Urinary bladder (tissue), 4 donors: ENCODE measurements around the gene FAM193B. TPM values are rescaled to one million over a fixed set of nuclear protein-coding genes. Genes with fewer than 3 reads are reported as not detected.

Experiments used
- DNase-seq: peaks from one replicate; pipeline ENCODE4 v3.0.0-alpha.2; 2015; ENCODE audit errors: extremely low spot score
- H3K27ac ChIP-seq: one replicate; pipeline ENCODE4 v1.5.1; 2013; ENCODE audit warnings: low read depth, mild to moderate bottlenecking, moderate library complexity
- H3K36me3 ChIP-seq: one replicate; pipeline ENCODE4 v1.6.1; 2013; ENCODE audit warnings: mild to moderate bottlenecking, moderate library complexity; ENCODE audit not compliant: insufficient read depth
- H3K4me1 ChIP-seq: one replicate; pipeline ENCODE4 v1.6.1; 2013; ENCODE audit warnings: mild to moderate bottlenecking, moderate library complexity; ENCODE audit not compliant: insufficient read depth
- H3K4me3 ChIP-seq: one replicate; pipeline ENCODE4 v1.5.1; 2013; ENCODE audit warnings: low read depth, low read length
- WGBS: extraction: QIAGEN DNeasy Blood & Tissue Kit; methylation state at CpG from one replicate; pipeline ENCODE4 v1.1.7; 2013; 5-methylcytosine and 5-hydroxymethylcytosine counted together
- polyA plus RNA-seq: library from polyadenylated mRNA; stranded (reverse); fragments of 200-250 nt; gene quantifications from one replicate; pipeline ENCODE4 v1.2.3, GENCODE V29; 2013
- total RNA-seq: library from RNA; depleted of rRNA; stranded (reverse); fragments of >200 nt; gene quantifications from one replicate; pipeline ENCODE4 v1.2.3, GENCODE V29; 2014
- donor health status: healthy with polysubstance abuse.
- donor health status: healthy.

The FAM193B gene
- total and polyA plus RNA-seq, 2 donors: 22.8 to 66.7 TPM

GRCh38 chr5:177482359-177482795 is 72.0 kb downstream of the FAM193B start:
- 73% methylated on average over 10 of the region's 10 CpGs for WGBS
- Histone ChIP-seq H3K27ac (no peak overlapping the region), H3K4me3 (no peak overlapping the region), H3K36me3 (no peaks in the 10 kb centered on the region), H3K4me1 (no peaks in the 10 kb centered on the region)
- no peak for DNase-seq

GRCh38 chr5:177479774-177480173 is 74.6 kb downstream of the FAM193B start:
- Histone ChIP-seq H3K4me1 (no peaks in the 10 kb centered on the region), H3K4me3 (no peak overlapping the region), H3K36me3 (no peaks in the 10 kb centered on the region), H3K27ac (peak overlapping the region; percentile 66)
- 27% methylated on average over 14 of the region's 14 CpGs for WGBS
- no peak for DNase-seq

- 22% methylated on average over 18 of the region's 18 CpGs for WGBS
- Histone ChIP-seq H3K4me1 (no peaks in the 10 kb centered on the region), H3K4me3 (no peak overlapping the region), H3K36me3 (no peaks in the 10 kb centered on the region), H3K27ac (peak overlapping the region; percentile 55)
- no peak for DNase-seq
Observed at GRCh38 chr5:177478711-177479646, 75.4 kb downstream of the FAM193B start.

GRCh38 chr5:177477701-177478477 is 76.5 kb downstream of the FAM193B start:
- Histone ChIP-seq H3K4me3 (no peak overlapping the region), H3K27ac (no peak overlapping the region), H3K36me3 (no peaks in the 10 kb centered on the region), H3K4me1 (no peaks in the 10 kb centered on the region)
- 87% methylated on average over 13 of the region's 13 CpGs for WGBS
- no peak for DNase-seq

GRCh38 chr5:177476531-177477233 is 77.7 kb downstream of the FAM193B start:
- 50% methylated on average over 18 of the region's 18 CpGs for WGBS

GRCh38 chr5:177475563-177476427 is 78.6 kb downstream of the FAM193B start:
- Histone ChIP-seq H3K4me1 (no peaks in the 10 kb centered on the region), H3K36me3 (no peaks in the 10 kb centered on the region), H3K27ac (no peak overlapping the region), H3K4me3 (no peak overlapping the region)
- no peak for DNase-seq
- WGBS: 45% methylated on average over 11 of the region's 11 CpGs

More at GRCh38 chr5:177476531-177477233, 77.7 kb downstream of the FAM193B start:
- DNase-seq: no peak
- H3K4me3 ChIP-seq: no peak overlapping the region
- H3K27ac ChIP-seq: no peak overlapping the region
- H3K36me3 ChIP-seq: no peaks in the 10 kb centered on the region
- H3K4me1 ChIP-seq: no peaks in the 10 kb centered on the region

GRCh38 chr5:177474846-177475562 is 79.4 kb downstream of the FAM193B start:
- Histone ChIP-seq H3K27ac (no peak overlapping the region), H3K36me3 (no peaks in the 10 kb centered on the region), H3K4me3 (no peak overlapping the region), H3K4me1 (no peaks in the 10 kb centered on the region)
- 27% methylated on average over 4 of the region's 4 CpGs for WGBS
- no peak for DNase-seq

GRCh38 chr5:177474002-177474476 is 80.3 kb downstream of the FAM193B start:
- no peak overlapping the region for H3K27ac ChIP-seq
- no peaks in the 10 kb centered on the region for H3K4me1 ChIP-seq
- H3K4me3 ChIP-seq: no peak overlapping the region
- H3K36me3 ChIP-seq: no peaks in the 10 kb centered on the region
- WGBS: 30% methylated on average over 7 of the region's 7 CpGs
- DNase-seq: no peak

- Histone ChIP-seq H3K4me1 (no peaks in the 10 kb centered on the region), H3K4me3 (peak within 1 kb of the TSS; percentile 87), H3K27ac (no peak within 1 kb of the TSS), H3K36me3 (no peaks in the 10 kb centered on the region)
- no peak for DNase-seq
- WGBS: 2% methylated on average over 64 of the region's 69 CpGs
Observed at GRCh38 chr5:177473443-177474001, 80.8 kb downstream of the FAM193B start, which contains the start of gene DBN1. Gene DBN1, minus strand, starts transcription at chr5:177473634. Its CDS starts 113 bp downstream, at chr5:177473521.

- Histone ChIP-seq H3K4me1 (no peaks in the 10 kb centered on the region), H3K27ac (no peak overlapping the region)
Observed at GRCh38 chr5:177472460-177473442, 81.6 kb downstream of the FAM193B start.

More at GRCh38 chr5:177472460-177473442, 81.6 kb downstream of the FAM193B start:
- WGBS: 1% methylated on average over 92 of the region's 93 CpGs
- Histone ChIP-seq H3K36me3 (no peaks in the 10 kb centered on the region), H3K4me3 (peak overlapping the region; percentile 87)
- DNase-seq: no peak
